ENCODE measurements around the gene PIM3. TPM values are rescaled to one million over a fixed set of nuclear protein-coding genes. Genes with fewer than 3 reads are reported as not detected.
"Not testable (repeated sequence)": the region's sequence is repeated elsewhere in the genome, so short reads cannot be mapped to it uniquely, and the experiment has no call there.

The PIM3 gene
- total and polyA plus RNA-seq, 10 of the 15 experiments (the other 5 are each of a cell fraction or from before 2014, with no cell fraction given) = 0.31 to 60.8 (median 12.4) TPM

DNA sequence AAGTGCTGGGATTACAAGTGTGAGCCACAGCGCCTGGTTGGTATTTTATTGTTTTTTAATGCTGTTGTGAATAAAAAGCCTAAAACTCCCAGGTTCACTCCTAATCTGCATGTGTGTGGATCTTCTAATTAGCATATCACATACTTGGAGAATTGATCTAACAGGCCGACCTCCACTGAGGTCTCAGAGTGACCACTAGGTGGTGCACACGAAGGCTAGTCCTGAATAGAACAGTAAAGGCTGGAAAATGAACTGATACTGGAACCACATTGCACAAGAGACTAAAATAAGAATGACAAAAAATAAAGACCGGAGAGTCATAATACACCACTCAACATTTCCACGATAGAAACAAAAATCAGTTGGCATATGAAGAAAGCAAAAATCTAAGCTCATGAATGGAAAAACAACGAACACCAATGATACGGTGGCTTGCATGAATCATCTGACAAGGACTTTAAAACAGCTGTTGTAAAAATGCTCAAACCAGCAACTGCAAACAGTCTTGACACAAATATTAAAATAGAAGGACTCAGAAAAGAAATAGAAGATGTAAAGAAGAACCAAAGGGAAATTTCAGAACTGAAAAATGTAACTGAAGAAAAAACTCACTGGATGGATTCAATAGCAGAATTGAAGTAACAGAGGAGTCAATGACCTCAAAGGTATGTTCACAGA, 19.2 kb downstream of the PIM3 start (continued):
- TF ChIP-seq, protein P1, sequence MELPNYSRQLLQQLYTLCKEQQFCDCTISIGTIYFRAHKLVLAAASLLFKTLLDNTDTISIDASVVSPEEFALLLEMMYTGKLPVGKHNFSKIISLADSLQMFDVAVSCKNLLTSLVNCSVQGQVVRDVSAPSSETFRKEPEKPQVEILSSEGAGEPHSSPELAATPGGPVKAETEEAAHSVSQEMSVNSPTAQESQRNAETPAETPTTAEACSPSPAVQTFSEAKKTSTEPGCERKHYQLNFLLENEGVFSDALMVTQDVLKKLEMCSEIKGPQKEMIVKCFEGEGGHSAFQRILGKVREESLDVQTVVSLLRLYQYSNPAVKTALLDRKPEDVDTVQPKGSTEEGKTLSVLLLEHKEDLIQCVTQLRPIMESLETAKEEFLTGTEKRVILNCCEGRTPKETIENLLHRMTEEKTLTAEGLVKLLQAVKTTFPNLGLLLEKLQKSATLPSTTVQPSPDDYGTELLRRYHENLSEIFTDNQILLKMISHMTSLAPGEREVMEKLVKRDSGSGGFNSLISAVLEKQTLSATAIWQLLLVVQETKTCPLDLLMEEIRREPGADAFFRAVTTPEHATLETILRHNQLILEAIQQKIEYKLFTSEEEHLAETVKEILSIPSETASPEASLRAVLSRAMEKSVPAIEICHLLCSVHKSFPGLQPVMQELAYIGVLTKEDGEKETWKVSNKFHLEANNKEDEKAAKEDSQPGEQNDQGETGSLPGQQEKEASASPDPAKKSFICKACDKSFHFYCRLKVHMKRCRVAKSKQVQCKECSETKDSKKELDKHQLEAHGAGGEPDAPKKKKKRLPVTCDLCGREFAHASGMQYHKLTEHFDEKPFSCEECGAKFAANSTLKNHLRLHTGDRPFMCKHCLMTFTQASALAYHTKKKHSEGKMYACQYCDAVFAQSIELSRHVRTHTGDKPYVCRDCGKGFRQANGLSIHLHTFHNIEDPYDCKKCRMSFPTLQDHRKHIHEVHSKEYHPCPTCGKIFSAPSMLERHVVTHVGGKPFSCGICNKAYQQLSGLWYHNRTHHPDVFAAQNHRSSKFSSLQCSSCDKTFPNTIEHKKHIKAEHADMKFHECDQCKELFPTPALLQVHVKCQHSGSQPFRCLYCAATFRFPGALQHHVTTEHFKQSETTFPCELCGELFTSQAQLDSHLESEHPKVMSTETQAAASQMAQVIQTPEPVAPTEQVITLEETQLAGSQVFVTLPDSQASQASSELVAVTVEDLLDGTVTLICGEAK (IDR thresholded peaks at IDR 0.05; ENCODE audit: borderline replicate concordance) = no peak

DNA sequence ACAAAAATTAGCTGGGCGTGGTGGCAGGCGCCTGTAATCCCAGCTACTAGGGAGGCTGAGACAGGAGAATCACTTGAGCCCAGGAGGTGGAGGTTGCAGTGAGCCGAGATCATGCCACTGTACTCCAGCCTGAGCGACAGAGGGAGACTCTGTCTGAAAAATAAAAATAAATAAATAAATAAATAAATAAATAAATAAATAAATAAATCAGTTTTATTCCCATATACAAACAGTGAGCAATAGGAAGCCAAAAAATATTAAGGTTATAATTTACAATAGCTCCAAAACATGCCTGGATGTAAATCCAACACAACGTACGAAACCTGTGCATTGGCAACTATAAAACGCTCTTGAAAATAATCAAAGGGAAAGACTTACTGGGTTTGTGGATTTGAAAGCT, 21.2 kb downstream of the PIM3 start:
- ATAC-seq; H3K4me1 ChIP-seq (ENCODE audit: control insufficient read depth, insufficient read depth, low read length); H3K36me3 ChIP-seq (ENCODE audit: control insufficient read depth in 2 of 2, insufficient read depth in 2 of 2, low read length in 1 of 2); H3K9me3 ChIP-seq (replicated peaks; ENCODE audit: control insufficient read depth, insufficient read depth, low read length); H4K20me1 ChIP-seq (ENCODE audit: control insufficient read depth, insufficient read depth); in situ Hi-C loops (cut with MboI); H3K9ac ChIP-seq (ENCODE audit: control insufficient read depth, insufficient read depth, low read length); H3K79me2 ChIP-seq (ENCODE audit: control insufficient read depth, insufficient read depth, low read length); H3K4me3 ChIP-seq; H3K27me3 ChIP-seq (replicated peaks in 1 of 2; ENCODE audit: control insufficient read depth in 2 of 2, insufficient read depth in 2 of 2, low read length in 1 of 2); POLR2A ChIA-PET; DNase-seq (ENCODE audit: low read depth, low spot score); H3K4me2 ChIP-seq (ENCODE audit: control insufficient read depth, insufficient read depth); intact Hi-C loops (cut with micrococcal nuclease; ENCODE audit: unreplicated experiment); H3K27ac ChIP-seq (ENCODE audit: control insufficient read depth, insufficient read depth); FAIRE-seq; H2AFZ ChIP-seq (ENCODE audit: control insufficient read depth, low read depth, low read length); BruUV-seq (replicated peaks): not testable (repeated sequence)
- WGBS (ENCODE audit: insufficient coverage, insufficient replicate concordance, low lambda C conversion rate, missing lambda C conversion rate) = 85% methylated on average over 7 of the region's 7 CpGs
- SMC1A ChIA-PET (ENCODE audit: uncharacterized antibody, unreplicated experiment) = interaction anchor here (0.8 kb wide), 1 partner anchor 12 kb away, joined by 3 read pairs; no protein-coding TSS in a partner anchor
- RAD21 ChIA-PET (ENCODE audit: unreplicated experiment) = interaction anchor here (1.3 kb wide), 1 partner anchor 12 kb away, joined by 3 read pairs; no protein-coding TSS in a partner anchor
- CTCF ChIA-PET = interaction anchor here (1.5 kb wide), 1 partner anchor 11 kb away, joined by 4 read pairs; no protein-coding TSS in a partner anchor
